SW 1271 (cell line): ENCODE data around the gene CDK16.

Experiments
- DNase-seq, 2 experiments: peaks; one replicate each; lab custom pipeline; 2025; lab: John Stamatoyannopoulos, UW

The CDK16 gene

GRCh38 chrX:47209508-47210238 is 8.8 kb upstream of the CDK16 start:
- no peak for DNase-seq

DNA sequence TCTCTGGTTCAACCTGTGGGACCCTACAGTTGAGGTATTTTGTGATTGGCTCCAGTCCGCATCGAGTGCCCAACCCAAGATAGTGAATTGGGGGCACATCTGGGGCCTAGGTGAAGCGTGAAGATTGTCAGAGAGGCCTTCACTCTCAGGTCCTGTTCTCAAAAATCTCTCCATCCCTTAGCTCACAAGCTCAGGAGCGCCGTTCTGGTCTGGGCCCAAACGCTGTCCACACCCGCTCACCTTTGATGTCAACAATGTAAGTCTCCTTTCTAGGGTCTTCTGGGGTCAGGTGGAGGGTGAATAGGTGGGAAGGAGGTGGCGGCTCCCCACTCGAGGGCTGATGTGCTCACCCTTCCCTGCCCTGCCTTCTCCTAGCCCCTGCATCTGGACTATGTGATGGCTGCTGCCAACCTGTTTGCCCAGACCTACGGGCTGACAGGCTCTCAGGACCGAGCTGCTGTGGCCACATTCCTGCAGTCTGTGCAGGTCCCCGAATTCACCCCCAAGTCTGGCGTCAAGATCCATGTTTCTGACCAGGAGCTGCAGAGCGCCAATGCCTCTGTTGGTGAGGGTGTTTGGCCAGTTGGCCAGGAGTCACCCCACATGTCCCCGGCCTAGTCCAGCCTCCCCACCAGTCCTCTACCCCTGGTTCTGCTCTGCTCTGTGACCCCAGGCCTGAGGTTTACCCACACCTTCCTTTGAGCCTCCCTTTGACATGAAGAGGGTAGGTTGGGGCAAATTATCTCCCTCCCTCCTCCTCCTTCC is 7.6 kb upstream of the CDK16 start:
- DNase-seq, result no peak

GRCh38 chrX:47212381-47213293 is 5.8 kb upstream of the CDK16 start:
- no peak for DNase-seq

DNA sequence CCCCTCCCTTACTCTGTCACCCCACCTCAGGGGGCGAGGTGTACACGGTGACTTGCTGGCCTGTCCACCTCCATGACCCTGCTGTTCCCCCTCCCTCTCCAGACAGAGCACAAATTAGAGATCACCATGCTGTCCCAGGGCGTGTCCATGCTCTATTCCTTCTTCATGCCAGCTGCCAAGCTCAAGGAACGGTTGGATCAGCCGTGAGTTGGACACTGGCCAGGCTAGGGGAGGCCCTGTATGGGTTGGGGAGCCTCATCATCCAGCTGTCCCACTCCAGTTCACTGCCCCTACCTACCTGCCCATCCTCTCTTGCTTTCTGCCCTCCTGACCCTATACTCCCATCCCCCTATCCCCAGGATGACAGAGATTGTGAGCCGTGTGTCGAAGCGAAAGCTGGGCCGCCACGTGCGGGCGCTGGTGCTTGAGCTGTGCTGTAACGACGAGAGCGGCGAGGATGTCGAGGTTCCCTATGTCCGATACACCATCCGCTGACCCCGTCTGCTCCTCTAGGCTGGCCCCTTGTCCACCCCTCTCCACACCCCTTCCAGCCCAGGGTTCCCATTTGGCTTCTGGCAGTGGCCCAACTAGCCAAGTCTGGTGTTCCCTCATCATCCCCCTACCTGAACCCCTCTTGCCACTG is 3.9 kb upstream of the CDK16 start:
- no peak for DNase-seq

DNA sequence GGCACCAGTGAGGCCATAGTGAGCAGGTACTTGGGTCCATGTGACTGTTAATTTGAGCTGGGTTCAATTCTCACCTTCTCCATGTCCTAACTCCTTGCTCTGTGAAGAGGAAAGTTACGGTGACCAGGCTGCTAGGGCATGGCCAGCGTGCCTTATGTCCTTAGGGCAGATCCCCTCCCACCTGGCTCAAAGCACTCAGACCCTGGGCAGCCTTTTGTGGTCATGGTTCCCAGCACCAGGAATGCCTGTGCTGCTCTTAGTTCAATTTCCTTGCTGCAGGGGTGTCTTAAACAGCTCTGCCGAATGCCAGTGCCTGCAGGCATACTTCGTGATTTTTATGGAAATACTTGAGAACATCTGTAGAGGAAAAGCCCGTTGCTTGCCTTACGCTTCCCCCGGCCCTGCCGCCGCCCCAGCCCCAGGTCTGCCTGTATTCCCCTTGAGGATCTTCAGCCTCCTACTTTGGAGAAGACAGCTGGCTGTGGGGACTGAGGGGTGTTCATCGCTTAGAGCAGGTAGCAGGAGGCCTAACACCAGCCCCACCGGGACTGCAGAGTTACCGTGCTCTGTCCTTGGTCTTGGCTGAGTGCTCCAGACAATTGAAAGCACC is 3.1 kb upstream of the CDK16 start:
- DNase-seq, result no peak

GRCh38 chrX:47216393-47216925 is 2.0 kb upstream of the CDK16 start:
- no peak for DNase-seq

DNA sequence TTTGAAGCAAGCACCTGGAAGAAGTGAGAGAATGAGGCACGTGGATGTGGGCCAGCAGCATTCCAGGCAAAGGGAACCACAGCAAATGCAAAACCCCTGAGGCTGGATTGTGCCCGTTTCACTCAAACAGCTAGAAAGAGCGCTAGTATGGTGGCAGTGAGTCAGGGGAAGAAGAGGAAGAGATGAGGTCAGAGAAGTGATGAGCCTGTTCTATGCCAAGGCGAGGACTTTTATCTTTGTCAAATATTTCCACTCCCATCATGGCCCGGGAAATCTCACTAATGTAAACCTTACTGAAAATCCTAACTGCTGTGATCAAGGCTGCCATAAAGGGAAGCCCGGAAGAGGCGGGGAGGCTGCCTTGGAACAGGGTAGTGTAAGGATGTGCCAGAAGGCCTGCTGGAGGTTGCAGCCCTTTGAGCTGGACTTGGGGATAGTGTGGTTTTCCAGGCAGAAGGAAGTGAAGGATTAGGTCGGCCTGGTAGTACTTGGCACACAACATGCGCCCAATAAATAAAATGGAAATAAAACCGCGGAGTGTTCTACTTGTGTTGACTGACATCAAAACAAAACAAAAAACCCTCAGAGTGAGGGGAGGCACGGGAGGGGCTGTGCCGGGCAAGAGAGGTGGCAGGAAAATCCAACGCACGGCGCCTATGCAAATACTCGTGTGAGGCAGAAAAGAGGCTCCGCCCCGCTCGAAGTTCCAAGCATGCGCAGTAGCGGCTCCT is 1.2 kb upstream of the CDK16 start:
- no peak for DNase-seq

DNA sequence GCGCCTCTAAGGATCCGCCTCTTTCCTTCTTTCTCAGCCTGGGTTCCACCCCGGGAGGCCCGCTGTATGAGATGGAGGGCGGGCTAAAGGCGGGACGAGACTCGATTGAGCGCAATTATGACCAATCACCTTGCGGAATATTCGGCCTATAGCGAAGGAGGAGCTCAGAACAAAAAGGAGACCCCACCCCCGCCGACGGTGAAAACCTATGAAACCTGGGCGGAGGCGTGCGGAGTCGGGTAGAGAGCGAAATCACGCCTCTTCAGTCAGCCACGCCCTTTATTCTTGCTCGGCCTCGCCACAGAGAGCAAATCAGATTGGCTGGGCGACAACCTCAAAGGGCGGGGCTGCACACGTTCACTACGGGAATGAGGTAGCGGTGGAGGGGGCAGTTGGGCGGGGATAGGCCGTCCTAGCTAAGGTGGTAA is 615 bp upstream of the CDK16 start:
- DNase-seq, result peak; percentile 75 to 90

DNA sequence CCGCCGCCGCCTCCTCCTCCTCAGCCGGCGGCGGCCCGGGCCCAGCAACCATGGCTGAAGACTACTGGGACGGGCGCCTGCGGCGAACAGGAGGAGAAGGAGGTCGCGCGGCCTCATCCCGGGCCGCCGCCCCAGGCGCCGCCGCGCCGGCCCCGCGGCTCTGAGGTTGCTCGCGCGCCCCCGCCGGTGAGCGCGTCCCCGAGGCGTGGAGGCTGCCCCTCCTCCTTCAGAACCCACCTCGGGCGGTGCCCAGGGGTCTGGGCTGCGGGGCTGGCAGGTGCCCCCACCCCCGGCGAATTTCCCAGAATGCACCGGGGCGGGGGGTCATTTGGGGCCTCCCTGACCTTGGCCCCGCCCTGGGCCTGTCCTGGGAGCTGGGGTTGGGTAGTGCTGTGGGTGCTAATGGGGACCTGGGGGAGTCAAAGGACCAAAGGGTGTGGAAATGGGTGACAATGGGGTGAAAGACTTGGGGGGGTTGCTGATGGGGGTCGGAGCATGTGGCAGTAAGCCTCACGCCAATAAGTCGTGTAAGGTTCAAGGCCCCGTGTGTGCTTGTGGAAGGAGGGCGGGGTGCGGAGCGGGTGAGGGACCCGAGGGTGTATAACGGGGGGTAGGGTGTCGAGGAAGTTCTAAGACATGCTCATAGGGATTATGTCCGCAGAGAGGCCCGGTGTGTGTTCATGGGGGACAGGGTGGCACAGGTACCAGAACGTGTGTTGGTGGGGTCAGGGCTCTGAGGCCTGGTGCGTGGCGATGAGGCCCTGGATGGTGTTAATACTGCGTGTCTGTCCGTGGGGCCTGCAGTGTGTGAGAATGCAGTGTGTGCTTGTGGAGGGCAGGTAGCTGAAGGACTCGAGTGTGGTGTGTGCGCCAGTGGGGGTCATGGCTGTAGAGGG is 687 bp downstream of the CDK16 start:
- no peak for DNase-seq

DNA sequence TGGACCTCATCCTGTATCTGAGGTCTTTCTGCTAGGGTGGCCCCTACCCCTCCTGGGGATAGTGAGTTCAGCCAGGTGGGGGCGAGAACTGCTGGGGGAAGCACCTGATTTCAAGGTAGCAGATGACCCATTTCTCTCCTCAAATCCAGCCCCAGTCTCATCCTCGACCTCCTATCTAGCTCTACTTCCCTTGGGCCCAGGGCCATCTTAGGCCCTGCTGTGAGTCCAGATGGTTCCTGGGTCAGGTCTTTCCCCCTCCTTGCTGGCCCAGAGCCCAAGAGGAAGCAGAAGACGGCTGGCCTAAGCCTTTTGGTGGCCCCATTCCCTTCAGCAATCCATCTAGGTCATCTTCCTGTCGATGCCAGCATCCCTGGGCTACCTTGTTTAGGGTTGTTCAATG is 3.3 kb downstream of the CDK16 start:
- no peak for DNase-seq

- DNase-seq, result no peak
Measured at GRCh38 chrX:47222751-47223350, 4.4 kb downstream of the CDK16 start.

GRCh38 chrX:47223476-47224250 is 5.2 kb downstream of the CDK16 start:
- DNase-seq, result no peak

GRCh38 chrX:47224266-47224895 is 5.9 kb downstream of the CDK16 start:
- DNase-seq, result no peak

GRCh38 chrX:47224896-47225290 is 6.4 kb downstream of the CDK16 start:
- no peak for DNase-seq

GRCh38 chrX:47226071-47226470 is 7.6 kb downstream of the CDK16 start:
- DNase-seq, result no peak

- DNase-seq, result no peak
Measured at GRCh38 chrX:47226531-47227333, 8.3 kb downstream of the CDK16 start.

DNA sequence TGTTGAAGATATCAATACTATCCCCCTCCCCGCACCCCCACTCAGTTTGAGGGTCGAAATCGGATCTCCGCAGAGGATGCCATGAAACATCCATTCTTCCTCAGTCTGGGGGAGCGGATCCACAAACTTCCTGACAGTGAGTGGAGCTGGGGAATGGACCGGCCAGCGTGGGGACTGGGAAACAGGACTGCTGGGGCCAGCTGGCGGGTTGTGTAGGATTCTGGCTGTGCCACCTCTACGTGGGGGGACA is 8.8 kb downstream of the CDK16 start:
- no peak for DNase-seq
